ENCODE data around the gene RAB3B.

Gene RAB3B

GRCh38 chr1:51963592-51964308 is 26.8 kb downstream of the RAB3B start:
- no peak for TF ChIP-seq CTCF (IDR thresholded peaks at IDR 0.05)

GRCh38 chr1:51962486-51963356 is 27.8 kb downstream of the RAB3B start:
- no peak for TF ChIP-seq CTCF (IDR thresholded peaks at IDR 0.05)

GRCh38 chr1:51961954-51962353 is 28.5 kb downstream of the RAB3B start:
- TF ChIP-seq CTCF (IDR thresholded peaks at IDR 0.05) = no peak

GRCh38 chr1:51961231-51961630 is 29.3 kb downstream of the RAB3B start:
- no peak for TF ChIP-seq CTCF (IDR thresholded peaks at IDR 0.05)

- TF ChIP-seq CTCF (IDR thresholded peaks at IDR 0.05) = no peak
Measured at GRCh38 chr1:51960262-51960661, 30.2 kb downstream of the RAB3B start.

- TF ChIP-seq CTCF (IDR thresholded peaks at IDR 0.05) = no peak
Measured at GRCh38 chr1:51958824-51959223, 31.7 kb downstream of the RAB3B start.

- TF ChIP-seq CTCF (IDR thresholded peaks at IDR 0.05) = no peak
Measured at GRCh38 chr1:51957618-51958017, 32.9 kb downstream of the RAB3B start.

All from LNCAP (cell line).